HCT116 (cell line): ENCODE data around the gene PRRX1. TPM values are rescaled to one million over a fixed set of nuclear protein-coding genes. Genes with fewer than 3 reads are reported as not detected.

Experiments
- ATAC-seq: fragments of 200-7000 bp; cut with Tn5 transposase; 2 replicates; pipeline ENCODE4 v1.9.1; 2020; ENCODE audit warnings: mild to moderate bottlenecking, moderate library complexity
- BruUV-seq: library from RNA; stranded (reverse); fragments of 400-500 nt; replicated peaks from 2 replicates; lab custom pipeline; 2021; lab: Mats Ljungman, UMichigan
- CTCF ChIA-PET: fragments of 300-600 bp; sonication (Branson Sonifier 250); formaldehyde crosslinking; loops from one replicate; lab custom pipeline; 2021; ENCODE audit warnings: antibody characterized with exemption; lab: Charles Lee
- POLR2A ChIA-PET: fragments of 300-600, 350-600 bp; sonication (Branson Sonifier 250); formaldehyde crosslinking; loops from one replicate; lab custom pipeline; 2021; ENCODE audit warnings: antibody characterized with exemption; lab: Charles Lee
- RAD21 ChIA-PET, 2 experiments: fragments of 300-600 bp; sonication (Branson Sonifier 250); formaldehyde crosslinking; loops; one replicate each; lab custom pipeline; 2023; ENCODE audit warnings: low total read pairs in 2 of 2; ENCODE audit not compliant: uncharacterized antibody in 2 of 2, unreplicated experiment in 2 of 2, low non-redundant PET in 1 of 2; lab: Charles Lee
- DNase-seq: peaks from one replicate; pipeline ENCODE4 v3.0.0-alpha.2; 2010; ENCODE audit warnings: low read depth, low spot score
- H2AFZ ChIP-seq: fragments of 200-600 bp; shearing (Covaris generic), sonication (generic); 2 replicates; pipeline ENCODE4 v1.6.1; 2017; ENCODE audit warnings: low read depth, mixed run types, mixed read lengths, antibody characterized with exemption, low read length; ENCODE audit not compliant: poor library complexity, severe bottlenecking
- H3K27ac ChIP-seq: 2 replicates; pipeline ENCODE4 v1.5.1; 2012; ENCODE audit warnings: low read depth, low read length
- H3K27me3 ChIP-seq: fragments of 200-600 bp; sonication (generic); 2 replicates; pipeline ENCODE4 v1.6.1; 2016; ENCODE audit warnings: mixed run types, low read length, mixed read lengths; ENCODE audit not compliant: insufficient read depth
- H3K36me3 ChIP-seq, 2 experiments: fragments of 200-500 bp in 1 of 2; fragments of 200-600 bp in 1 of 2; sonication (Bioruptor generic) in 1 of 2; sonication (generic) in 1 of 2; 2 replicates each; pipeline versions ENCODE4 v1.5.1 to v1.6.1; 2014 to 2016; ENCODE audit warnings: low read length in 2 of 2, inconsistent platforms in 1 of 2, mixed read lengths in 1 of 2, mixed run types in 1 of 2; ENCODE audit not compliant: insufficient read depth in 2 of 2, control insufficient read depth in 1 of 2
- H3K4me1 ChIP-seq, 2 experiments: fragments of 200-600 bp in 1 of 2; sonication (generic) in 1 of 2; 2 replicates each; pipeline versions ENCODE4 v1.5.1 to v1.6.1; 2012 to 2017; ENCODE audit warnings: low read length in 2 of 2, inconsistent platforms in 1 of 2, mild to moderate bottlenecking in 1 of 2, mixed read lengths in 1 of 2, mixed run types in 1 of 2, moderate library complexity in 1 of 2; ENCODE audit not compliant: insufficient read depth in 2 of 2, control insufficient read depth in 1 of 2
- H3K4me2 ChIP-seq: fragments of 200-600 bp; sonication (generic); 2 replicates; pipeline ENCODE4 v1.6.1; 2017; ENCODE audit warnings: mixed run types, low read length, mixed read lengths
- H3K4me3 ChIP-seq, 2 experiments: fragments of 200-600 bp in 1 of 2; sonication (generic) in 1 of 2; replicated peaks in 1 of 2; 2 replicates each; pipeline ENCODE4 v1.5.1; 2011 to 2016; ENCODE audit warnings: low read length in 2 of 2, control low read depth in 1 of 2, low read depth in 1 of 2, mild to moderate bottlenecking in 1 of 2, mixed read lengths in 1 of 2, mixed run types in 1 of 2
- H3K79me2 ChIP-seq: fragments of 200-600 bp; sonication (generic); 2 replicates; pipeline ENCODE4 v1.6.1; 2017; ENCODE audit warnings: mild to moderate bottlenecking, mixed run types, low read length, moderate library complexity, mixed read lengths; ENCODE audit not compliant: insufficient read depth
- H3K9ac ChIP-seq: fragments of 200-600 bp; sonication (generic); 2 replicates; pipeline ENCODE4 v1.6.1; 2016; ENCODE audit warnings: low read length, mixed read lengths
- H3K9me2 ChIP-seq: fragments of 200-600 bp; sonication (generic), shearing (Covaris generic); 2 replicates; pipeline ENCODE4 v1.6.1; 2017; ENCODE audit warnings: mixed run types, mild to moderate bottlenecking, moderate library complexity; ENCODE audit not compliant: insufficient read depth
- H3K9me3 ChIP-seq, 2 experiments: fragments of 200-500 bp in 1 of 2; fragments of 200-600 bp in 1 of 2; sonication (Bioruptor generic) in 1 of 2; sonication (generic) in 1 of 2; 2 replicates each; pipeline ENCODE4 v1.6.1; 2014 to 2017; ENCODE audit warnings: low read length in 2 of 2, mixed read lengths in 2 of 2, inconsistent platforms in 1 of 2, low read depth in 1 of 2, mild to moderate bottlenecking in 1 of 2, mixed run types in 1 of 2, moderate library complexity in 1 of 2; ENCODE audit not compliant: control insufficient read depth in 1 of 2, insufficient read depth in 1 of 2
- H4K20me1 ChIP-seq: fragments of 200-600 bp; sonication (generic), shearing (Covaris generic); 2 replicates; pipeline ENCODE4 v1.6.1; 2017; ENCODE audit warnings: mixed run types, mild to moderate bottlenecking, moderate library complexity; ENCODE audit not compliant: insufficient read depth
- ELF1 ChIP-seq: IDR thresholded peaks from 2 replicates; pipeline ENCODE4 v1.6.1; 2012; ENCODE audit warnings: low read depth, borderline replicate concordance
- EZH2 ChIP-seq: fragments of 200-600 bp; sonication (generic); IDR thresholded peaks from 2 replicates; pipeline ENCODE4 v1.6.1; 2017; ENCODE audit warnings: antibody characterized with exemption, mixed run types
- RAD21 ChIP-seq: IDR thresholded peaks from 2 replicates; pipeline ENCODE4 v1.6.1; 2012; ENCODE audit warnings: low read depth, mild to moderate bottlenecking
- SIN3A ChIP-seq: IDR thresholded peaks from 2 replicates; pipeline ENCODE4 v1.6.1; 2012; ENCODE audit warnings: low read depth
- TCF7L2 ChIP-seq: IDR thresholded peaks from 2 replicates; pipeline ENCODE4 v1.7.0; 2011; ENCODE audit warnings: borderline replicate concordance, inconsistent platforms; ENCODE audit not compliant: insufficient read depth, insufficient read length; ENCODE audit errors: extremely low read depth
- YY1 ChIP-seq: IDR thresholded peaks from 2 replicates; pipeline ENCODE4 v1.6.1; 2011; ENCODE audit warnings: low read length, low read depth, moderate library complexity, mild to moderate bottlenecking; ENCODE audit not compliant: insufficient replicate concordance; ENCODE audit errors: extremely low read depth
- intact Hi-C: fragments of 100-400 bp; cut with micrococcal nuclease; formaldehyde crosslinking; loops from 2 replicates; pipeline ENCODE4 v1.10.0; 2022
- total RNA-seq: library from RNA; stranded (reverse); gene quantifications from one replicate; pipeline ENCODE4 v1.2.1, GENCODE V29; 2021; ENCODE audit not compliant: unreplicated experiment
- TF ChIP-seq, protein P1 (sequence below), 3 experiments: fragments of 200-600 bp in 1 of 3; sonication (generic) in 1 of 3; IDR thresholded peaks in 2 of 3; conservative IDR thresholded peaks in 1 of 3; 2 replicates each; pipeline ENCODE4 v1.5.1; 2012 to 2017; ENCODE audit warnings: low read depth in 2 of 3, low read length in 2 of 3, antibody characterized with exemption in 1 of 3, borderline replicate concordance in 1 of 3, control low read depth in 1 of 3, mild to moderate bottlenecking in 1 of 3, mixed read lengths in 1 of 3, mixed run types in 1 of 3, moderate library complexity in 1 of 3; ENCODE audit not compliant: insufficient read depth in 1 of 3
- TF ChIP-seq, protein P2 (sequence below): IDR thresholded peaks from 2 replicates; pipeline ENCODE4 v1.6.1; 2012
- TF ChIP-seq, protein P3 (sequence below): IDR thresholded peaks from 2 replicates; pipeline ENCODE4 v1.6.1; 2012

The PRRX1 gene
- total RNA-seq, 1 experiment from 2014 or later = 0.37 TPM

- no peak for ATAC-seq
- no peaks in the 10 kb centered on the region for H3K9me3 ChIP-seq
- TF ChIP-seq, protein P1, sequence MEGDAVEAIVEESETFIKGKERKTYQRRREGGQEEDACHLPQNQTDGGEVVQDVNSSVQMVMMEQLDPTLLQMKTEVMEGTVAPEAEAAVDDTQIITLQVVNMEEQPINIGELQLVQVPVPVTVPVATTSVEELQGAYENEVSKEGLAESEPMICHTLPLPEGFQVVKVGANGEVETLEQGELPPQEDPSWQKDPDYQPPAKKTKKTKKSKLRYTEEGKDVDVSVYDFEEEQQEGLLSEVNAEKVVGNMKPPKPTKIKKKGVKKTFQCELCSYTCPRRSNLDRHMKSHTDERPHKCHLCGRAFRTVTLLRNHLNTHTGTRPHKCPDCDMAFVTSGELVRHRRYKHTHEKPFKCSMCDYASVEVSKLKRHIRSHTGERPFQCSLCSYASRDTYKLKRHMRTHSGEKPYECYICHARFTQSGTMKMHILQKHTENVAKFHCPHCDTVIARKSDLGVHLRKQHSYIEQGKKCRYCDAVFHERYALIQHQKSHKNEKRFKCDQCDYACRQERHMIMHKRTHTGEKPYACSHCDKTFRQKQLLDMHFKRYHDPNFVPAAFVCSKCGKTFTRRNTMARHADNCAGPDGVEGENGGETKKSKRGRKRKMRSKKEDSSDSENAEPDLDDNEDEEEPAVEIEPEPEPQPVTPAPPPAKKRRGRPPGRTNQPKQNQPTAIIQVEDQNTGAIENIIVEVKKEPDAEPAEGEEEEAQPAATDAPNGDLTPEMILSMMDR (IDR thresholded peaks at IDR 0.05 in 2 of 3, conservative IDR thresholded peaks at IDR 0.05 in 1 of 3; ENCODE audit: borderline replicate concordance in 1 of 3, insufficient read depth in 1 of 3, low read depth in 2 of 3, low read length in 2 of 3) = no peak
- no peak for TF ChIP-seq EZH2
- no peak for TF ChIP-seq YY1
- TF ChIP-seq, protein P2, sequence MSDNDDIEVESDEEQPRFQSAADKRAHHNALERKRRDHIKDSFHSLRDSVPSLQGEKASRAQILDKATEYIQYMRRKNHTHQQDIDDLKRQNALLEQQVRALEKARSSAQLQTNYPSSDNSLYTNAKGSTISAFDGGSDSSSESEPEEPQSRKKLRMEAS = no peak
- TF ChIP-seq, protein P3, sequence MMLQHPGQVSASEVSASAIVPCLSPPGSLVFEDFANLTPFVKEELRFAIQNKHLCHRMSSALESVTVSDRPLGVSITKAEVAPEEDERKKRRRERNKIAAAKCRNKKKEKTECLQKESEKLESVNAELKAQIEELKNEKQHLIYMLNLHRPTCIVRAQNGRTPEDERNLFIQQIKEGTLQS = no peak
- no peak for TF ChIP-seq RAD21
- no peak for TF ChIP-seq ELF1
- TF ChIP-seq SIN3A = no peak
- TF ChIP-seq TCF7L2 = no peak
- H3K4me2 ChIP-seq = no peak overlapping the region
- no peaks in the 10 kb centered on the region for H3K36me3 ChIP-seq
- no peaks in the 10 kb centered on the region for H3K27me3 ChIP-seq
- no TSS peak for BruUV-seq
- RAD21 ChIA-PET = no interaction called here
- H4K20me1 ChIP-seq = no peaks in the 10 kb centered on the region
- no peak for DNase-seq
- POLR2A ChIA-PET = no interaction called here
- CTCF ChIA-PET = no interaction called here
- no peak overlapping the region for H3K9ac ChIP-seq
- no peaks in the 10 kb centered on the region for H3K79me2 ChIP-seq
- intact Hi-C loops = no loop called here
- H3K9me2 ChIP-seq = no peaks in the 10 kb centered on the region
- no peaks in the 10 kb centered on the region for H3K4me1 ChIP-seq
- H3K27ac ChIP-seq = no peak overlapping the region
- H3K4me3 ChIP-seq = no peak overlapping the region
- no peak overlapping the region for H2AFZ ChIP-seq
Measured at GRCh38 chr1:170666541-170667254, 2.8 kb downstream of the PRRX1 start.
